Panc1 (cell line): ENCODE data around the gene ZNF283. TPM values are rescaled to one million over a fixed set of nuclear protein-coding genes. Genes with fewer than 3 reads are reported as not detected.

ENCODE experiments used
- total RNA-seq: library from RNA; stranded (reverse); gene quantifications from one replicate; pipeline ENCODE4 v1.2.1, GENCODE V29; 2021; ENCODE audit not compliant: unreplicated experiment

Gene ZNF283
- total RNA-seq, 1 experiment from 2014 or later, result 6.9 TPM

Other genes starting within 250 kb of the ZNF283 start
- gene IRGQ, start 231.2 kb upstream of the ZNF283 start, total RNA-seq, result 20.4 TPM
- gene ZNF576, start 230.7 kb upstream of the ZNF283 start, total RNA-seq, result 14.1 TPM
- gene SRRM5, start 215.2 kb upstream of the ZNF283 start, total RNA-seq, result 0.10 TPM
- 45.6 TPM for gene ZNF428, start 207.7 kb upstream of the ZNF283 start, total RNA-seq
- gene CADM4, start 187.5 kb upstream of the ZNF283 start, total RNA-seq, result 2.7 TPM
- gene PLAUR, start 157.2 kb upstream of the ZNF283 start, total RNA-seq, result 5.3 TPM
- not detected for gene IRGC, start 111.2 kb upstream of the ZNF283 start, total RNA-seq
- gene SMG9, start 72.4 kb upstream of the ZNF283 start, total RNA-seq, result 49.9 TPM
- 29.7 TPM for gene KCNN4, start 46.3 kb upstream of the ZNF283 start, total RNA-seq
- 0.87 TPM for gene LYPD5, start 24.9 kb upstream of the ZNF283 start, total RNA-seq
- gene ZNF404, start 56.6 kb downstream of the ZNF283 start, total RNA-seq, result 2.4 TPM
- 10.7 TPM for gene ZNF45, start 108.0 kb downstream of the ZNF283 start, total RNA-seq
- gene ZNF221, start 123.9 kb downstream of the ZNF283 start, total RNA-seq, result 2.8 TPM
- 5.0 TPM for gene ZNF155, start 156.9 kb downstream of the ZNF283 start, total RNA-seq
- 4.2 TPM for gene ZNF230, start 175.6 kb downstream of the ZNF283 start, total RNA-seq
- gene ZNF222, start 198.1 kb downstream of the ZNF283 start, total RNA-seq, result 3.1 TPM
- 2.2 TPM for gene ZNF223, start 224.7 kb downstream of the ZNF283 start, total RNA-seq
- 0.87 TPM for gene ZNF284, start 244.8 kb downstream of the ZNF283 start, total RNA-seq